GM20000 (cell line): Measurements from ENCODE around the gene SOWAHA.
"Not testable (repeated sequence)": the region's sequence is repeated elsewhere in the genome, so short reads cannot be mapped to it uniquely, and the experiment has no call there.

Source experiments
- DNase-seq: peaks from one replicate; pipeline ENCODE4 v3.0.0; 2012; ENCODE audit warnings: low spot score
- CTCF ChIP-seq: IDR thresholded peaks from 2 replicates; pipeline ENCODE4 v1.5.1; 2012; ENCODE audit warnings: mild to moderate bottlenecking, control low read depth; ENCODE audit errors: extremely low read depth, missing control alignments

Gene SOWAHA

GRCh38 chr5:132850066-132850465 is 37.0 kb downstream of the SOWAHA start:
- TF ChIP-seq CTCF: no peak
- no peak for DNase-seq

- no peak for TF ChIP-seq CTCF
- DNase-seq: no peak
These were observed 40.2 kb downstream of the SOWAHA start for GRCh38 chr5:132853323-132853722.

GRCh38 chr5:132853790-132854189 is 40.7 kb downstream of the SOWAHA start:
- no peak for DNase-seq
- TF ChIP-seq CTCF: no peak

- no peak for TF ChIP-seq CTCF
- no peak for DNase-seq
These were observed 41.2 kb downstream of the SOWAHA start for GRCh38 chr5:132854301-132854700.

- not testable (repeated sequence) for DNase-seq
These were observed 41.9 kb downstream of the SOWAHA start for GRCh38 chr5:132854992-132855391.

GRCh38 chr5:132856011-132856410 is 42.9 kb downstream of the SOWAHA start:
- TF ChIP-seq CTCF: no peak
- no peak for DNase-seq

GRCh38 chr5:132859889-132860437 is 46.9 kb downstream of the SOWAHA start:
- no peak for TF ChIP-seq CTCF
- no peak for DNase-seq

- TF ChIP-seq CTCF: no peak
- DNase-seq: no peak
These were observed 47.6 kb downstream of the SOWAHA start for GRCh38 chr5:132860742-132861141.
